GM21515 (cell line): ENCODE results near the gene DNPH1.

ENCODE experiments used
- ATAC-seq: cut with Tn5 transposase; IDR thresholded peaks from one replicate; pipeline ENCODE4 v1.9.1; 2021; ENCODE audit not compliant: unreplicated experiment

DNPH1 gene

GRCh38 chr6:43246301-43247113, 17.2 kb upstream of the DNPH1 start:
- peak; percentile 13 for ATAC-seq

- no peak for ATAC-seq
Observed at GRCh38 chr6:43243664-43244321, 14.5 kb upstream of the DNPH1 start.

- no peak for ATAC-seq
Observed at GRCh38 chr6:43242908-43243663, 13.8 kb upstream of the DNPH1 start, which contains the start of gene TTBK1. Gene TTBK1, plus strand, starts transcription at chr6:43243481. Its CDS starts 3,180 bp downstream, at chr6:43246661.

GRCh38 chr6:43241446-43241845, 12.2 kb upstream of the DNPH1 start:
- ATAC-seq: no peak

GRCh38 chr6:43240950-43241349, 11.7 kb upstream of the DNPH1 start:
- ATAC-seq: no peak

GRCh38 chr6:43239054-43239453, 9.8 kb upstream of the DNPH1 start:
- no peak for ATAC-seq

- no peak for ATAC-seq
Observed at GRCh38 chr6:43235841-43236240, 6.6 kb upstream of the DNPH1 start.

GRCh38 chr6:43231735-43232450, 2.6 kb upstream of the DNPH1 start:
- ATAC-seq: no peak

GRCh38 chr6:43231053-43231452, 1.8 kb upstream of the DNPH1 start:
- no peak for ATAC-seq

- ATAC-seq: no peak
Observed at GRCh38 chr6:43229803-43230620, 731 bp upstream of the DNPH1 start.

- no peak for ATAC-seq
Observed at GRCh38 chr6:43226192-43226851, 3.0 kb downstream of the DNPH1 start.

- no peak for ATAC-seq
Observed at GRCh38 chr6:43223175-43223574, 6.1 kb downstream of the DNPH1 start.

GRCh38 chr6:43222418-43223059, 6.7 kb downstream of the DNPH1 start:
- no peak for ATAC-seq

- no peak for ATAC-seq
Observed at GRCh38 chr6:43221046-43221972, 8.0 kb downstream of the DNPH1 start.

GRCh38 chr6:43220439-43220951, 8.8 kb downstream of the DNPH1 start:
- no peak for ATAC-seq

GRCh38 chr6:43219814-43220213, 9.5 kb downstream of the DNPH1 start:
- no peak for ATAC-seq

- ATAC-seq: no peak
Observed at GRCh38 chr6:43219119-43219518, 10.2 kb downstream of the DNPH1 start.

- no peak for ATAC-seq
Observed at GRCh38 chr6:43217351-43217750, 11.9 kb downstream of the DNPH1 start.
